ENCODE data around the gene NAV2. TPM values are rescaled to one million over a fixed set of nuclear protein-coding genes. Genes with fewer than 3 reads are reported as not detected.
A peak's percentile ranks its signal among the peaks of the same experiment; 100 is the strongest.
"Not testable (repeated sequence)": the region's sequence is repeated elsewhere in the genome, so short reads cannot be mapped to it uniquely, and the experiment has no call there.

NAV2 gene
- total and polyA plus RNA-seq, 4 donors, result 5.0 to 250 (median 51.4) TPM

GRCh38 chr11:20004866-20005265 is 292.2 kb downstream of the NAV2 start:
- Histone ChIP-seq H3K9me3 (ENCODE audit: control insufficient read depth, low read length) (no peaks in the 10 kb centered on the region), H3K27ac (ENCODE audit: low read depth in 1 of 2, low read length in 2 of 2) (no peak overlapping the region), H3K4me1 (ENCODE audit: control insufficient read depth in 1 of 2, insufficient read depth in 2 of 2, low read length in 2 of 2) (peaks cover 4 to 11% of the 10 kb centered on the region in 2 donors), H3K4me3 (ENCODE audit: low read length in 2 of 2) (no peak overlapping the region), H3K27me3 (ENCODE audit: control insufficient read depth in 1 of 2, insufficient read depth in 2 of 2, low read length in 1 of 2) (no peaks in the 10 kb centered on the region), H3K36me3 (ENCODE audit: control insufficient read depth in 1 of 2, insufficient read depth in 2 of 2, low read length in 1 of 2) (peaks cover 3 to 7% of the 10 kb centered on the region in 2 donors)
- intact Hi-C loops (cut with DNase I), result no loop called here
- WGBS, 2 donors, result 71 to 81% methylated on average over 3 of the region's 3 CpGs
- no peak for ATAC-seq (ENCODE audit: low FRiP score)
- no peak for DNase-seq

- 79 to 87% methylated on average over 6 of the region's 6 CpGs for WGBS, 2 donors
- ATAC-seq (ENCODE audit: low FRiP score), result no peak
- H3K27me3 ChIP-seq (ENCODE audit: control insufficient read depth in 1 of 2, insufficient read depth in 2 of 2, low read length in 1 of 2), result no peaks in the 10 kb centered on the region
These were observed 293.1 kb downstream of the NAV2 start for GRCh38 chr11:20005747-20006146.

GRCh38 chr11:20006618-20007017 is 294.0 kb downstream of the NAV2 start:
- H3K4me3 ChIP-seq (ENCODE audit: low read length in 2 of 2); ATAC-seq (ENCODE audit: low FRiP score); H3K27me3 ChIP-seq (ENCODE audit: control insufficient read depth in 1 of 2, insufficient read depth in 2 of 2, low read length in 1 of 2); H3K27ac ChIP-seq (ENCODE audit: low read depth in 1 of 2, low read length in 2 of 2); H3K36me3 ChIP-seq (ENCODE audit: control insufficient read depth in 1 of 2, insufficient read depth in 2 of 2, low read length in 1 of 2); H3K9me3 ChIP-seq (ENCODE audit: control insufficient read depth, low read length); DNase-seq; intact Hi-C loops (cut with DNase I): not testable (repeated sequence)
- WGBS, 2 donors, result 95 to 100% methylated on average over 2 of the region's 2 CpGs
- peaks cover 4 to 14% of the 10 kb centered on the region in 2 donors for H3K4me1 ChIP-seq (ENCODE audit: control insufficient read depth in 1 of 2, insufficient read depth in 2 of 2, low read length in 2 of 2)

More at GRCh38 chr11:20005747-20006146, 293.1 kb downstream of the NAV2 start:
- H3K4me3 ChIP-seq (ENCODE audit: low read length in 2 of 2), result no peak overlapping the region
- intact Hi-C loops (cut with DNase I), result no loop called here
- peaks cover 4 to 11% of the 10 kb centered on the region in 2 donors for H3K4me1 ChIP-seq (ENCODE audit: control insufficient read depth in 1 of 2, insufficient read depth in 2 of 2, low read length in 2 of 2)
- no peaks in the 10 kb centered on the region for H3K9me3 ChIP-seq (ENCODE audit: control insufficient read depth, low read length)
- H3K27ac ChIP-seq (ENCODE audit: low read depth in 1 of 2, low read length in 2 of 2), result peak overlapping the region in 1 of 2 donors; percentile 18
- H3K36me3 ChIP-seq (ENCODE audit: control insufficient read depth in 1 of 2, insufficient read depth in 2 of 2, low read length in 1 of 2), result peaks cover 3 to 7% of the 10 kb centered on the region in 2 donors
- DNase-seq, result no peak

GRCh38 chr11:20007386-20007785 is 294.7 kb downstream of the NAV2 start:
- peak; percentile 7 for ATAC-seq (ENCODE audit: low FRiP score)

GRCh38 chr11:20008190-20008870 is 295.7 kb downstream of the NAV2 start:
- Histone ChIP-seq H3K27me3 (ENCODE audit: control insufficient read depth in 1 of 2, insufficient read depth in 2 of 2, low read length in 1 of 2) (no peaks in the 10 kb centered on the region), H3K27ac (ENCODE audit: low read depth in 1 of 2, low read length in 2 of 2) (peak overlapping the region in 1 of 2 donors; percentile 68), H3K9me3 (ENCODE audit: control insufficient read depth, low read length) (no peaks in the 10 kb centered on the region), H3K36me3 (ENCODE audit: control insufficient read depth in 1 of 2, insufficient read depth in 2 of 2, low read length in 1 of 2) (peaks cover 1 to 3% of the 10 kb centered on the region in 2 donors), H3K4me1 (ENCODE audit: control insufficient read depth in 1 of 2, insufficient read depth in 2 of 2, low read length in 2 of 2) (peaks cover 4 to 14% of the 10 kb centered on the region in 2 donors), H3K4me3 (ENCODE audit: low read length in 2 of 2) (no peak overlapping the region)
- 61 to 62% methylated on average over 6 of the region's 6 CpGs for WGBS, 2 donors
- DNase-seq, result no peak
- intact Hi-C loops (cut with DNase I), result no loop called here
- ATAC-seq (ENCODE audit: low FRiP score), result peak; percentile 54

More at GRCh38 chr11:20007386-20007785, 294.7 kb downstream of the NAV2 start:
- 4 to 9% methylated on average over 1 of the region's 1 CpG for WGBS, 2 donors
- Histone ChIP-seq H3K36me3 (ENCODE audit: control insufficient read depth in 1 of 2, insufficient read depth in 2 of 2, low read length in 1 of 2) (peaks cover 3 to 4% of the 10 kb centered on the region in 2 donors), H3K27ac (ENCODE audit: low read depth in 1 of 2, low read length in 2 of 2) (peak overlapping the region in 1 of 2 donors; percentile 19), H3K27me3 (ENCODE audit: control insufficient read depth in 1 of 2, insufficient read depth in 2 of 2, low read length in 1 of 2) (no peaks in the 10 kb centered on the region), H3K9me3 (ENCODE audit: control insufficient read depth, low read length) (no peaks in the 10 kb centered on the region), H3K4me1 (ENCODE audit: control insufficient read depth in 1 of 2, insufficient read depth in 2 of 2, low read length in 2 of 2) (peaks cover 4 to 14% of the 10 kb centered on the region in 2 donors), H3K4me3 (ENCODE audit: low read length in 2 of 2) (no peak overlapping the region)
- intact Hi-C loops (cut with DNase I), result no loop called here
- DNase-seq, result no peak

GRCh38 chr11:20008871-20009644 is 296.4 kb downstream of the NAV2 start:
- intact Hi-C loops (cut with DNase I), result no loop called here

GRCh38 chr11:20010156-20010850 is 297.7 kb downstream of the NAV2 start:
- no peak for ATAC-seq (ENCODE audit: low FRiP score)
- no peak overlapping the region for H3K4me3 ChIP-seq (ENCODE audit: low read length in 2 of 2)
- no peaks in the 10 kb centered on the region for H3K9me3 ChIP-seq (ENCODE audit: control insufficient read depth, low read length)
- H3K27ac ChIP-seq (ENCODE audit: low read depth in 1 of 2, low read length in 2 of 2), result no peak overlapping the region
- H3K4me1 ChIP-seq (ENCODE audit: control insufficient read depth in 1 of 2, insufficient read depth in 2 of 2, low read length in 2 of 2), result peaks cover 4 to 14% of the 10 kb centered on the region in 2 donors
- 85 to 86% methylated on average over 8 of the region's 8 CpGs for WGBS, 2 donors
- H3K36me3 ChIP-seq (ENCODE audit: control insufficient read depth in 1 of 2, insufficient read depth in 2 of 2, low read length in 1 of 2), result peaks cover 0 to 1% of the 10 kb centered on the region in 2 donors
- DNase-seq, result no peak
- intact Hi-C loops (cut with DNase I), result no loop called here
- no peaks in the 10 kb centered on the region for H3K27me3 ChIP-seq (ENCODE audit: control insufficient read depth in 1 of 2, insufficient read depth in 2 of 2, low read length in 1 of 2)

More at GRCh38 chr11:20008871-20009644, 296.4 kb downstream of the NAV2 start:
- H3K27ac ChIP-seq (ENCODE audit: low read depth in 1 of 2, low read length in 2 of 2), result no peak overlapping the region
- 30 to 36% methylated on average over 10 of the region's 10 CpGs for WGBS, 2 donors
- no peaks in the 10 kb centered on the region for H3K27me3 ChIP-seq (ENCODE audit: control insufficient read depth in 1 of 2, insufficient read depth in 2 of 2, low read length in 1 of 2)
- DNase-seq (no peak), ATAC-seq (ENCODE audit: low FRiP score) (no peak)
- no peak overlapping the region for H3K4me3 ChIP-seq (ENCODE audit: low read length in 2 of 2)
- H3K9me3 ChIP-seq (ENCODE audit: control insufficient read depth, low read length), result no peaks in the 10 kb centered on the region
- H3K36me3 ChIP-seq (ENCODE audit: control insufficient read depth in 1 of 2, insufficient read depth in 2 of 2, low read length in 1 of 2), result peaks cover 1 to 3% of the 10 kb centered on the region in 2 donors
- peaks cover 4 to 14% of the 10 kb centered on the region in 2 donors for H3K4me1 ChIP-seq (ENCODE audit: control insufficient read depth in 1 of 2, insufficient read depth in 2 of 2, low read length in 2 of 2)

GRCh38 chr11:20010851-20011225 is 298.2 kb downstream of the NAV2 start:
- WGBS, 2 donors, result 89 to 92% methylated on average over 3 of the region's 3 CpGs
- Histone ChIP-seq H3K9me3 (ENCODE audit: control insufficient read depth, low read length) (no peaks in the 10 kb centered on the region), H3K4me3 (ENCODE audit: low read length in 2 of 2) (no peak overlapping the region), H3K36me3 (ENCODE audit: control insufficient read depth in 1 of 2, insufficient read depth in 2 of 2, low read length in 1 of 2) (no peaks in the 10 kb centered on the region), H3K27ac (ENCODE audit: low read depth in 1 of 2, low read length in 2 of 2) (no peak overlapping the region), H3K4me1 (ENCODE audit: control insufficient read depth in 1 of 2, insufficient read depth in 2 of 2, low read length in 2 of 2) (peaks cover 2 to 18% of the 10 kb centered on the region in 2 donors), H3K27me3 (ENCODE audit: control insufficient read depth in 1 of 2, insufficient read depth in 2 of 2, low read length in 1 of 2) (no peaks in the 10 kb centered on the region)
- intact Hi-C loops (cut with DNase I), result no loop called here
- DNase-seq (no peak), ATAC-seq (ENCODE audit: low FRiP score) (no peak)
